ENCODE results near the gene FRRS1L.

DNA sequence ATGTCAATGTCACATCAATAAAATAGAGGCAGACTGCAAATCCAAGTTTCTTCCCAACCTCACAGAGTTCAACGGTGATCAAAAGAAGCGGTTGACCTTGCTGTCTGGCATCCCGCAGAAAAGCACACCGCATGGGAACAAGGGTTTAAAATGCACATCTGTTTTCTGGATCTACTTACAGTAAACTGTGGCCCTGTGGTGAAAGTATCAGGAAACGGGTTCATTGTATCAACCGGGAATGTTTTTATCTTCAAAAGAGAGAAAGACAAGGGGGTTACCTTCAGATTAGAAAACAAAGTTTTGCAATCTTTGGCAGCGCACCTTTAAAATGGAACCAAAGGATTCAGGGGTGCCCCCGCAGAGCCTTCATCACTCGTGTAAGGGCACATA is 15.5 kb upstream of the FRRS1L start:
- TF ChIP-seq, protein P1, sequence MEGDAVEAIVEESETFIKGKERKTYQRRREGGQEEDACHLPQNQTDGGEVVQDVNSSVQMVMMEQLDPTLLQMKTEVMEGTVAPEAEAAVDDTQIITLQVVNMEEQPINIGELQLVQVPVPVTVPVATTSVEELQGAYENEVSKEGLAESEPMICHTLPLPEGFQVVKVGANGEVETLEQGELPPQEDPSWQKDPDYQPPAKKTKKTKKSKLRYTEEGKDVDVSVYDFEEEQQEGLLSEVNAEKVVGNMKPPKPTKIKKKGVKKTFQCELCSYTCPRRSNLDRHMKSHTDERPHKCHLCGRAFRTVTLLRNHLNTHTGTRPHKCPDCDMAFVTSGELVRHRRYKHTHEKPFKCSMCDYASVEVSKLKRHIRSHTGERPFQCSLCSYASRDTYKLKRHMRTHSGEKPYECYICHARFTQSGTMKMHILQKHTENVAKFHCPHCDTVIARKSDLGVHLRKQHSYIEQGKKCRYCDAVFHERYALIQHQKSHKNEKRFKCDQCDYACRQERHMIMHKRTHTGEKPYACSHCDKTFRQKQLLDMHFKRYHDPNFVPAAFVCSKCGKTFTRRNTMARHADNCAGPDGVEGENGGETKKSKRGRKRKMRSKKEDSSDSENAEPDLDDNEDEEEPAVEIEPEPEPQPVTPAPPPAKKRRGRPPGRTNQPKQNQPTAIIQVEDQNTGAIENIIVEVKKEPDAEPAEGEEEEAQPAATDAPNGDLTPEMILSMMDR (IDR thresholded peaks at IDR 0.05), result no peak
- no peak for TF ChIP-seq POLR2A (IDR thresholded peaks at IDR 0.05)
